ENCODE measurements around the gene EIF3A. TPM values are rescaled to one million over a fixed set of nuclear protein-coding genes. Genes with fewer than 3 reads are reported as not detected.
"Not testable (repeated sequence)": the region's sequence is repeated elsewhere in the genome, so short reads cannot be mapped to it uniquely, and the experiment has no call there.

The EIF3A gene
- polyA plus RNA-seq, 1 donor, result 147 TPM

DNA sequence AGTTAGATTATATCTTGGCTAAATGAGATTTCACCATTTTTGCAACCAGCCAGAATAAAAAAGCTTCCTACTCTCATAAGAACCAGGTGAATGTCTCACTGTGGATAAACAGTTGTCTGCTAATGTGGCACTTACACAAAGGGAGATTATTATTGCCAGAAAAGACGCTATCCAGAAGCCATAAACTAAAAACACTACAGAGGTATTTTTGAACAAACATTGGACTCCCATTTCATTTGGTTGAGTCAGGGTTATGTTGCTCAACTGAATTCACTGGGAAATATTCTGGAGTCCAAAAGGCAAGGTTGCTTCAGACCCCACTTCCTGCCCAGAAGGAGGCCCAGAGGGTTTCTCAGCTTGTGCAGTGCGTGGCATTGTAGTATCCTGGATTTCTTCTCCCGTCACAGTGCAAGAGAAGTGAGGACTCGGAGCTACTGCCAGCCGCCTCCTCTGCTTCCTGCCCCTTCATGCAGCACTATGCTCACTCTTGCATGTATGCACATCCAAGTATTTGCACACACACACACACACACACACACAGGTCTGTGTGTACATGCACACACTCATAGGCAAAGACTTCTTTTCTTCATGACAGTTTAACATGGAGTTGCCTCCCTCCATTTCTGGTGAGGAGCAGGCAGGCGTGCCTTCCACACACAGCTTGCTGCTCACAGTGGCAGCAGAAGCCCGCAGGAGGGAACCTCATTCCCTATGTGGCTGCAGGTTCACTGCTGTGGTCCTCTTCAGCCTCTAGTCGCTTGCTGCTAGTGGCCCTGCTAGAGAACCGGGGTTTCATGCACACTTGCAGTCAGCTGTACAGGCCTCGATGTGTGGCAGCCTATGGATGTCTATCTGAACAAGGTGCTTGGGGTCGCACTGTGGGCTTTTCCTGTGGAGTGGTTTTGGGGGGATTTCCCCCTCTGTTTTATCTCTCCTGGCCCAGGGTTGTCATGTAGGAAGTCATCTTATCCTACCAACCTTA is 33.4 kb upstream of the EIF3A start:
- Histone ChIP-seq H3K27ac (ENCODE audit: low read length) (peak overlapping the region; percentile 80), H3K36me3 (ENCODE audit: control insufficient read depth, insufficient read depth, low read length) (peaks cover 62% of the 10 kb centered on the region)

DNA sequence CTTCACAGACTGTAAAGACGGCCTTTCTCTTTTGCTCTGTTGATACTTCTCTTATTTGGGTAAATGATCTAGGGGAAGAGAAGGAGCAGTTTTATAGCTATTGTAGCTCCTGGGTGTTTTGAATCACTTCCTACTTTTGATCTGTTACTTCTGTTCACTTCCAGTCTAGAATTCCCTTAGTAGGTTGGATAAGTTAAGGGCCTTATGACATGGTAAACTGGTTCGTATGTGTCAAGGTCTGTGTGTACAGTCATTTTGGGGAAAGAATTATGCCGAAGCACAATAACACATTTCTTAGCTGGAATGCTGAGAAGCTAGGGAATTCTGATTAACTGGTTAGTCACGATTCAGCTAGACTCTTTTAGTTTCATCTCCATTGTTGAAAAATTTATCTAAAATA is 31.4 kb upstream of the EIF3A start:
- WGBS (ENCODE audit: insufficient coverage, low lambda C conversion rate), result 90% methylated on average over 2 of the region's 4 CpGs
- peaks cover 57% of the 10 kb centered on the region for H3K36me3 ChIP-seq (ENCODE audit: control insufficient read depth, insufficient read depth, low read length)
- no peak overlapping the region for H3K4me3 ChIP-seq (ENCODE audit: low read length)
- peak overlapping the region; percentile 80 for H3K27ac ChIP-seq (ENCODE audit: low read length)
- peak in 1 of 2 donors; percentile 40 for DNase-seq
- peaks cover 31% of the 10 kb centered on the region for H3K4me1 ChIP-seq (ENCODE audit: control insufficient read depth, insufficient read depth, low read length)
- H3K9me3 ChIP-seq (ENCODE audit: control insufficient read depth, low read depth, low read length), result no peaks in the 10 kb centered on the region
- H3K27me3 ChIP-seq (ENCODE audit: control insufficient read depth, insufficient read depth, low read length), result no peaks in the 10 kb centered on the region

More for the DNA sequence above, 33.4 kb upstream of the EIF3A start:
- Histone ChIP-seq H3K4me3 (ENCODE audit: low read length) (no peak overlapping the region), H3K27me3 (ENCODE audit: control insufficient read depth, insufficient read depth, low read length) (no peaks in the 10 kb centered on the region), H3K9me3 (ENCODE audit: control insufficient read depth, low read depth, low read length) (no peaks in the 10 kb centered on the region), H3K4me1 (ENCODE audit: control insufficient read depth, insufficient read depth, low read length) (peaks cover 31% of the 10 kb centered on the region)
- DNase-seq, result peak; percentile 84 to 92
- no CpG with 5 or more reads among the region's 11 CpGs for WGBS (ENCODE audit: insufficient coverage, low lambda C conversion rate)

- DNase-seq; H3K4me1 ChIP-seq (ENCODE audit: control insufficient read depth, insufficient read depth, low read length); H3K9me3 ChIP-seq (ENCODE audit: control insufficient read depth, low read depth, low read length); H3K27ac ChIP-seq (ENCODE audit: low read length); H3K27me3 ChIP-seq (ENCODE audit: control insufficient read depth, insufficient read depth, low read length); H3K4me3 ChIP-seq (ENCODE audit: low read length): not testable (repeated sequence)
- H3K36me3 ChIP-seq (ENCODE audit: control insufficient read depth, insufficient read depth, low read length), result peaks cover 37% of the 10 kb centered on the region
- WGBS (ENCODE audit: insufficient coverage, low lambda C conversion rate), result no CpG with 5 or more reads among the region's 2 CpGs
Measured at GRCh38 chr10:119107771-119108170, 27.2 kb upstream of the EIF3A start.

DNA sequence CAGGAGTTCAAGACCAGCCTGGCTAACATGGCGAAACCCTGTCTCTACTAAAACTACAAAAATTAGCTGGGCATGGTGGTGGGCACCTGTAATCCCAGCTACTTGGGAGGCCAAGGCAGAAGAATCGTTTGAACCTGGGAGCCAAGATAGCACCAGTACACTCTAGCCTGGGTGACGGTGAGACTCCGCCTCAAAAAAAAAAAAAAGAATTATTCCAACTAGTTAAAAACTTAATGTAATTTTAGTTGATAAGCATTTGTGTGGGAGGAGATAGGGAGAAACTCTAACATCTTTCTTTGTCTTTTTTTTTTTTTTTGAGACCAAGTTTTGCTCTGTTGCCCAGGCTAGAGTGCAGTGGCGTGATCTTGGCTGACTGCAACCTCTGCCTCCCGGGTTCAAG is 26.5 kb upstream of the EIF3A start:
- DNase-seq; H3K27ac ChIP-seq (ENCODE audit: low read length); H3K9me3 ChIP-seq (ENCODE audit: control insufficient read depth, low read depth, low read length); H3K4me3 ChIP-seq (ENCODE audit: low read length); H3K4me1 ChIP-seq (ENCODE audit: control insufficient read depth, insufficient read depth, low read length); H3K27me3 ChIP-seq (ENCODE audit: control insufficient read depth, insufficient read depth, low read length): not testable (repeated sequence)
- WGBS (ENCODE audit: insufficient coverage, low lambda C conversion rate), result no CpG with 5 or more reads among the region's 6 CpGs
- H3K36me3 ChIP-seq (ENCODE audit: control insufficient read depth, insufficient read depth, low read length), result peaks cover 30% of the 10 kb centered on the region

DNA sequence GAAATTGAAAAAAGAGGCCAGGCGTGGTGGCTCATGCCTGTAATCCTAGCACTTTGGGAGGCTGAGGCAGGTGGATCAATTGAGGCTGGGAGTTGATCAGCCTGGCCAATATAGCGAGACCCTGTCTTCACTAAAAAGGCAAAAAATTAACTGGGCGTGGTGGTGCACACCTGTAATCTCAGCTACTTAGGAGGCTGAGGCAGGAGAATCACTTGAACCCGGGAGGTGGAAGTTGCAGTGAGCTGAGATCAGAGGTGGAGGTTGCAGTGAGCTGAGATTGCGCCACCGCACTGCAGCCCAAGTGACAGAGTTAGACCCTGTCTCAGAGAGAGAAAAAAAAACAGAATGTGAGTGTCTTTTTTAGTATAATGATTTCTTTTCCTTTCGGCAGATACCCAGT is 25.3 kb upstream of the EIF3A start:
- not testable (repeated sequence) for H3K27ac ChIP-seq (ENCODE audit: low read length); DNase-seq; H3K9me3 ChIP-seq (ENCODE audit: control insufficient read depth, low read depth, low read length); H3K4me3 ChIP-seq (ENCODE audit: low read length); H3K27me3 ChIP-seq (ENCODE audit: control insufficient read depth, insufficient read depth, low read length); H3K4me1 ChIP-seq (ENCODE audit: control insufficient read depth, insufficient read depth, low read length)
- no CpG with 5 or more reads among the region's 7 CpGs for WGBS (ENCODE audit: insufficient coverage, low lambda C conversion rate)
- peaks cover 24% of the 10 kb centered on the region for H3K36me3 ChIP-seq (ENCODE audit: control insufficient read depth, insufficient read depth, low read length)

DNA sequence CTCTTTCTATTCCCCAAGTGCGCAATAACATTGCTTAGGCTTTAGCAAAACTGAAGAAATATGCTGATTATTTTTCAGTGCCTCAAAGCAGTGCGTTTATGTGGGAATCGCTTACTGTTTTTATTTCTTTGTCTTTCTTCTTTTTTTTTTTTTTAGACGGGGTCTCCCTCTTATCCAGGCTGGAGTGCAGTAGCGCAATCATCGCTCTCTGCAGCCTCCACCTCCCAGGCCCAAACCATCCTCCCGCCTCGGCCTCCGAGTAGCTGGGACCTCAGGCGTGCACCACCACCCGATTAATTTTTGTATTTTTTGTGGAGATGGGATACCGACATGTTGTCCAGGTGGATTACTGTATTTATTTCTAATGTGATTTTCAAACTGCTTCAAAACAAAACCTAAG is 24.5 kb upstream of the EIF3A start:
- H3K4me1 ChIP-seq (ENCODE audit: control insufficient read depth, insufficient read depth, low read length), result peaks cover 9% of the 10 kb centered on the region
- WGBS (ENCODE audit: insufficient coverage, low lambda C conversion rate), result 92% methylated on average over 2 of the region's 12 CpGs
- H3K9me3 ChIP-seq (ENCODE audit: control insufficient read depth, low read depth, low read length), result no peaks in the 10 kb centered on the region
- H3K36me3 ChIP-seq (ENCODE audit: control insufficient read depth, insufficient read depth, low read length), result peaks cover 18% of the 10 kb centered on the region
- peak overlapping the region; percentile 58 for H3K27ac ChIP-seq (ENCODE audit: low read length)
- peak overlapping the region; percentile 62 for H3K4me3 ChIP-seq (ENCODE audit: low read length)
- H3K27me3 ChIP-seq (ENCODE audit: control insufficient read depth, insufficient read depth, low read length), result no peaks in the 10 kb centered on the region
- no peak for DNase-seq

DNA sequence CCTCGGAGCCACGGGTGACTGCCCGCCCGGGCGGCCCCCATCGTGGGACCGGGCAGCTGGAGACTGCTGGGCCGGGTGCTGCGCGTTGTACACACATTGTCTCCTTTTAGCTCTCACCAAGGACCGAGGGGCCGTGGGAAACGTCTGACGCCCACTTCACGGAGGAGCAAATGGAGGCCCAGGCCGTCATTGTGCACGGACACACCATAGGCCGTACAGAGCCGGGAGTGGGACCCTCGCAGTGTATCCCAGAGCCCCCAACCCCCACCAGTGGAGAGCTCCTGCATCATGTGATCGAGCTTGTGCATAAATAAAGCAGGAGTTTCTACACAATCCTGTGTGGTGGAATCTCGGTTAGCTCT is 24.0 kb upstream of the EIF3A start:
- H3K36me3 ChIP-seq (ENCODE audit: control insufficient read depth, insufficient read depth, low read length), result peaks cover 15% of the 10 kb centered on the region
- DNase-seq, result peak in 1 of 2 donors; percentile 64
- WGBS (ENCODE audit: insufficient coverage, low lambda C conversion rate), result no CpG with 5 or more reads among the region's 22 CpGs
- no peaks in the 10 kb centered on the region for H3K27me3 ChIP-seq (ENCODE audit: control insufficient read depth, insufficient read depth, low read length)
- H3K4me3 ChIP-seq (ENCODE audit: low read length), result peak overlapping the region; percentile 62
- H3K4me1 ChIP-seq (ENCODE audit: control insufficient read depth, insufficient read depth, low read length), result peaks cover 9% of the 10 kb centered on the region
- H3K9me3 ChIP-seq (ENCODE audit: control insufficient read depth, low read depth, low read length), result no peaks in the 10 kb centered on the region
- H3K27ac ChIP-seq (ENCODE audit: low read length), result peak overlapping the region; percentile 58

DNA sequence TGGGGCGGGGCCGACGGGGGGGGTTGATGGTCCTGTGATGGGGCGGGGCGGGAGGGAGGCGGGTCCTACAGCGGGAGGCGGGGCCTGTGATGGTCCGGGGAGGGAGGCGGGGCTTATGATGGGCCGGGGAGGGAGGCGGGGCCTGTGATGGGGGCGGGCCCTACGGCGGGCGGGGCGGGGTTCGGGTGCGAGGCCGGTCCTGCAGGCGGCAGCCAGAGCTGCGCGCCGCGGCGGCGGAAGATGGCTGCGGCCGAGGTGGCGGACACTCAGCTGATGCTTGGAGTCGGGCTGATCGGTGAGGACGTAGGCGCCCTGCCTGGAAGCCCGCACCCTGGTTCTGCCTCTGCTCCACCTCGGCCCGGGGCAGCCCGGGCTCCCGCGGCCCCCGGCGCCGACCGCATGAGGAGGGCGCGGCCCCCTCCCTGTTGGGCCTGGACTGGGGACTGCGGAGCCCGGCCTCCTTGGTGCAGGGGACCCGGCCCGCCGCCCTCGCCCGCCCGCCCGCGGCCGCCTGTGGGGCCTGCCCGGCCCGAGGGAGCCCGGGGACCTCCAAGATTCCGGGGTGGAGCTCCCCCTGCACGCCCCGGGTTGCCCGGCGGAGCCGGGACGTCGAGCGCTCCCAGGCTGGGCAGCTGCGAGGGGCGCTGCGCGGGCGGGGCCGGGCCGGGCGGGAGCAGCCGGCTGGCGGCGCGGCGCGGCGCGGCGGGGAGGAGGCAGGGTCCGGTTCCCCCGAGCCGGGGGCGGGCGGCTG is 23.5 kb upstream of the EIF3A start, which contains the start of gene DENND10:
Gene DENND10 (plus strand): TSS at position 211 of the 751 bp plus-strand sequence. CDS start 30 bp downstream, at position 241.
- Histone ChIP-seq H3K4me1 (ENCODE audit: control insufficient read depth, insufficient read depth, low read length) (peaks cover 9% of the 10 kb centered on the region), H3K36me3 (ENCODE audit: control insufficient read depth, insufficient read depth, low read length) (peaks cover 10% of the 10 kb centered on the region), H3K27ac (ENCODE audit: low read length) (peak within 1 kb of the TSS; percentile 58), H3K4me3 (ENCODE audit: low read length) (peak within 1 kb of the TSS; percentile 62), H3K9me3 (ENCODE audit: control insufficient read depth, low read depth, low read length) (no peaks in the 10 kb centered on the region), H3K27me3 (ENCODE audit: control insufficient read depth, insufficient read depth, low read length) (no peaks in the 10 kb centered on the region)
- DNase-seq, result peak; percentile 70 to 81
- no CpG with 5 or more reads among the region's 91 CpGs for WGBS (ENCODE audit: insufficient coverage, low lambda C conversion rate)

GRCh38 chr10:119103241-119103902 is 22.8 kb upstream of the EIF3A start:
- peaks cover 4% of the 10 kb centered on the region for H3K36me3 ChIP-seq (ENCODE audit: control insufficient read depth, insufficient read depth, low read length)
- H3K27me3 ChIP-seq (ENCODE audit: control insufficient read depth, insufficient read depth, low read length), result no peaks in the 10 kb centered on the region
- H3K9me3 ChIP-seq (ENCODE audit: control insufficient read depth, low read depth, low read length), result no peaks in the 10 kb centered on the region
- 8% methylated on average over 2 of the region's 12 CpGs for whole genome bisulfite sequencing (ENCODE audit: insufficient coverage, low lambda C conversion rate)
- no peak overlapping the region for H3K4me3 ChIP-seq (ENCODE audit: low read length)
- H3K4me1 ChIP-seq (ENCODE audit: control insufficient read depth, insufficient read depth, low read length), result peaks cover 9% of the 10 kb centered on the region
- peak overlapping the region; percentile 26 for H3K27ac ChIP-seq (ENCODE audit: low read length)
- DNase-seq, result peak in 1 of 2 donors; percentile 17

Data from large intestine (tissue), 3 donors.